Neural cell (in vitro differentiated cells): ENCODE data around the gene ACTN1. TPM values are rescaled to one million over a fixed set of nuclear protein-coding genes. Genes with fewer than 3 reads are reported as not detected.
"Not testable (repeated sequence)": the region's sequence is repeated elsewhere in the genome, so short reads cannot be mapped to it uniquely, and the experiment has no call there.

Experiments used
- H2AFZ ChIP-seq: fragments of 200-600, 300-800 bp; sonication (generic), shearing (Covaris generic); 2 replicates; pipeline ENCODE4 v1.6.0; 2014; ENCODE audit warnings: low read depth, mild to moderate bottlenecking, antibody characterized with exemption, low read length, moderate library complexity
- H3F3A ChIP-seq: fragments of 200-600 bp; shearing (Covaris generic); 2 replicates; pipeline ENCODE4 v1.6.1; 2016; ENCODE audit warnings: mild to moderate bottlenecking, moderate library complexity, mixed read lengths, antibody characterized with exemption, low read length; ENCODE audit not compliant: insufficient read depth, poor library complexity, severe bottlenecking
- H3K27ac ChIP-seq: fragments of 200-600, 300-800 bp; sonication (generic), shearing (Covaris generic); 2 replicates; pipeline ENCODE4 v1.5.1; 2014; ENCODE audit warnings: mild to moderate bottlenecking, low read length, moderate library complexity
- H3K27me3 ChIP-seq: fragments of 300-800, 200-600 bp; sonication (generic), shearing (Covaris generic); 2 replicates; pipeline ENCODE4 v1.6.0; 2014; ENCODE audit warnings: mild to moderate bottlenecking, low read depth, low read length, moderate library complexity; ENCODE audit not compliant: insufficient read depth
- H3K36me3 ChIP-seq: fragments of 300-800, 200-600 bp; sonication (generic), shearing (Covaris generic); 2 replicates; pipeline ENCODE4 v1.5.1; 2014; ENCODE audit warnings: mild to moderate bottlenecking, antibody characterized with exemption, low read length, moderate library complexity; ENCODE audit not compliant: insufficient read depth
- H3K4me2 ChIP-seq: fragments of 300-800, 200-600 bp; sonication (generic), shearing (Covaris generic); 2 replicates; pipeline ENCODE4 v1.6.0; 2014; ENCODE audit warnings: mild to moderate bottlenecking, low read length
- H3K4me3 ChIP-seq: fragments of 300-800, 200-600 bp; sonication (generic), shearing (Covaris generic); 2 replicates; pipeline ENCODE4 v1.5.1; 2014; ENCODE audit warnings: mild to moderate bottlenecking, low read length, moderate library complexity
- H3K79me2 ChIP-seq: fragments of 200-600 bp; shearing (Covaris generic); replicated peaks from 2 replicates; pipeline ENCODE4 v1.6.0; 2014; ENCODE audit warnings: mild to moderate bottlenecking, low read length, moderate library complexity; ENCODE audit not compliant: insufficient read depth
- H3K9ac ChIP-seq: fragments of 300-800, 200-600 bp; sonication (generic), shearing (Covaris generic); 2 replicates; pipeline ENCODE4 v1.6.1; 2016; ENCODE audit warnings: mild to moderate bottlenecking, low read length, mixed read lengths
- H3K9me2 ChIP-seq: fragments of 200-600 bp; shearing (Covaris generic); 2 replicates; pipeline ENCODE4 v1.6.1; 2016; ENCODE audit warnings: mild to moderate bottlenecking, low read length, mixed read lengths; ENCODE audit not compliant: insufficient read depth
- H3K9me3 ChIP-seq: fragments of 200-600, 300-800 bp; sonication (generic), shearing (Covaris generic); 2 replicates; pipeline ENCODE4 v1.6.1; 2016; ENCODE audit warnings: mild to moderate bottlenecking, mixed run types, low read length, moderate library complexity, mixed read lengths
- H4K20me1 ChIP-seq: fragments of 200-600 bp; shearing (Covaris generic); 2 replicates; pipeline ENCODE4 v1.6.1; 2016; ENCODE audit warnings: mild to moderate bottlenecking, mixed run types; ENCODE audit not compliant: insufficient read depth
- EP300 ChIP-seq: fragments of 450-650 bp; conservative IDR thresholded peaks from 2 replicates; pipeline ENCODE4 v1.6.1; 2014; ENCODE audit warnings: antibody characterized with exemption, mild to moderate bottlenecking, moderate library complexity; ENCODE audit not compliant: poor library complexity, severe bottlenecking
- EZH2 ChIP-seq: fragments of 200-600, 300-800 bp; shearing (Covaris generic), sonication (generic); IDR thresholded peaks from 2 replicates; pipeline ENCODE4 v1.6.1; 2014; ENCODE audit warnings: antibody characterized with exemption, low read length, borderline replicate concordance, mild to moderate bottlenecking; ENCODE audit not compliant: insufficient read depth, poor library complexity, severe bottlenecking
- MXI1 ChIP-seq: fragments of 450-650 bp; conservative IDR thresholded peaks from 2 replicates; pipeline ENCODE4 v1.6.1; 2014; ENCODE audit warnings: antibody characterized with exemption, mild to moderate bottlenecking; ENCODE audit not compliant: poor library complexity, severe bottlenecking
- POLR2AphosphoS5 ChIP-seq: IDR thresholded peaks from 2 replicates; pipeline ENCODE4 v1.6.1; 2012
- RAD21 ChIP-seq: fragments of 450-650 bp; conservative IDR thresholded peaks from 2 replicates; pipeline ENCODE4 v1.6.1; 2014; ENCODE audit warnings: antibody characterized with exemption, mild to moderate bottlenecking, moderate library complexity
- SMC3 ChIP-seq: fragments of 450-650 bp; conservative IDR thresholded peaks from 2 replicates; pipeline ENCODE4 v1.6.1; 2014; ENCODE audit warnings: antibody characterized with exemption, mild to moderate bottlenecking, moderate library complexity; ENCODE audit not compliant: poor library complexity
- TAF1 ChIP-seq: IDR thresholded peaks from 2 replicates; pipeline ENCODE4 v1.6.1; 2012; ENCODE audit warnings: low read depth
- polyA plus RNA-seq: library from polyadenylated mRNA; depleted of rRNA; stranded (reverse); fragments of >200 nt; gene quantifications from 2 replicates; pipeline ENCODE4 v1.2.3, GENCODE V29; 2014
- TF ChIP-seq, protein P1 (sequence below): IDR thresholded peaks from 2 replicates; pipeline ENCODE4 v1.6.1; 2012; ENCODE audit warnings: borderline replicate concordance
- TF ChIP-seq, protein P2 (sequence below): fragments of 450-650 bp; IDR thresholded peaks from 2 replicates; pipeline ENCODE4 v1.5.1; 2014; ENCODE audit warnings: antibody characterized with exemption, mild to moderate bottlenecking, moderate library complexity; ENCODE audit not compliant: poor library complexity, severe bottlenecking

Gene ACTN1
- polyA plus RNA-seq, 1 donor from 2014 or later: 10.8 TPM

DNA sequence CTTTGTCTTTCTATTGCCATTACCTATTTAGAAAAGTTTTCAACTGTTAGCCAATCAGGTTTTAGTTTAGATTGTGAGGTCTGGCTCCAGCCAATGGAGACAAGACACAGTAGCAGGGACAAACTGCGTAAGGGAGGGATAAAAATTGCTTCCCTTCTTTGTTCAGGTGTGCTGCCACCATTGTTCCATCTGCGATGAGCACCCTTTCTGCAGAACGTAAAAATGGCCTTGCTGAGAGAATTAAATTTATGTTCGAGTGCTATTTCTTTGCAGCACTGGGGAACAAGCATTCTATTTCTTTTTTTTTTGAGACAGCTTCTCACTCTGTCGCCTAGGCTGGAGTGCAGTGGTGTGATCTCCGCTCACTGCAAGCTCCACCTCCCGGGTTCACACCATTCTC lies 126.6 kb downstream of the ACTN1 start:
- H2AFZ ChIP-seq, H3K36me3 ChIP-seq, H3K79me2 ChIP-seq: not testable (repeated sequence)

DNA sequence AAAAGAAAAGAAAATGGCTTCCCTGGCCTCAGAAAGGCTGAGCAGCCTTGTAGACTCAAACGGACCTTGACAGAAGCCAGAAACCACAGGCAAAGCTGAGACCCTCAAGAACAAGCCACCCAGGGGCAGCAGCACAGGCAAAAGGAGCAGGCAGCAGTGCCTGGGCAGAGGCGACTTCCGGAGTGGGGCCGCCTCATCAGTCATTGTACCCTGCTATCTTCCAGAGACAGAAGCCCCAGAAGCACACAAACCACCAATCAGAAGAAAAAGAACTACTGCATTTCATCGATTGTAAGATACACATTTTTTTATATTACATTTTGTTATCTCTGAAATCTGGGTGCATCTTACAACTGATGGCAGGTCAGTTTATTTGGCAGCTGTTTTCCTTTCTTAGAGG lies 128.0 kb downstream of the ACTN1 start:
- H3K9me3 ChIP-seq: no peaks in the 10 kb centered on the region
- H3K36me3 ChIP-seq: no peaks in the 10 kb centered on the region

More for the DNA sequence above, 126.6 kb downstream of the ACTN1 start:
- H3K27me3 ChIP-seq, H3K9ac ChIP-seq, H3F3A ChIP-seq, H3K4me3 ChIP-seq, H4K20me1 ChIP-seq, H3K9me2 ChIP-seq, H3K9me3 ChIP-seq, H3K4me2 ChIP-seq, H3K27ac ChIP-seq: not testable (repeated sequence)

DNA sequence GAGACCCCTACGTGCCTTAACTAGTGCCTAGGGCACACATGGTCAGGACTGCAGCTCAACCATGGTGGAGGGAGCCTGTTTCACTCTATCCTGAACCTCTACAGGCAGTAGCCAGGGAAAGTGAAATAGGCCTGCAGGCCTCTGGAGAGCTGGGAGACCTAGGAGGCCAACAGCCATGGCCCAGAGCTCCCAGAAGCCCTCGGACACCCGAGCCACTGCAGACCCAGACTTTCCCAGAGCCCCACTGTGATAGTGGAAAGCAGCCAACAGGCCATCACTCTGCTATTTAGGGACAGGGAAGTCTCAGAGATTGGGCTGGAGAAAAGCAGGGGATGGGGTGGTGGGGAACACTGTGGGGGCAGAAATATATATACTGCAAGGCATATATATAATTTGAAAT lies 129.7 kb downstream of the ACTN1 start:
- H3K27ac ChIP-seq: no peak overlapping the region

More for the DNA sequence above, 128.0 kb downstream of the ACTN1 start:
- Histone ChIP-seq H4K20me1 (no peaks in the 10 kb centered on the region), H3K4me2 (no peak overlapping the region), H3F3A (no peaks in the 10 kb centered on the region), H3K9me2 (no peaks in the 10 kb centered on the region), H3K79me2 (no peaks in the 10 kb centered on the region), H3K9ac (no peak overlapping the region), H3K4me3 (no peak overlapping the region), H2AFZ (no peak overlapping the region), H3K27ac (no peak overlapping the region), H3K27me3 (no peaks in the 10 kb centered on the region)
- TF ChIP-seq, protein P1, sequence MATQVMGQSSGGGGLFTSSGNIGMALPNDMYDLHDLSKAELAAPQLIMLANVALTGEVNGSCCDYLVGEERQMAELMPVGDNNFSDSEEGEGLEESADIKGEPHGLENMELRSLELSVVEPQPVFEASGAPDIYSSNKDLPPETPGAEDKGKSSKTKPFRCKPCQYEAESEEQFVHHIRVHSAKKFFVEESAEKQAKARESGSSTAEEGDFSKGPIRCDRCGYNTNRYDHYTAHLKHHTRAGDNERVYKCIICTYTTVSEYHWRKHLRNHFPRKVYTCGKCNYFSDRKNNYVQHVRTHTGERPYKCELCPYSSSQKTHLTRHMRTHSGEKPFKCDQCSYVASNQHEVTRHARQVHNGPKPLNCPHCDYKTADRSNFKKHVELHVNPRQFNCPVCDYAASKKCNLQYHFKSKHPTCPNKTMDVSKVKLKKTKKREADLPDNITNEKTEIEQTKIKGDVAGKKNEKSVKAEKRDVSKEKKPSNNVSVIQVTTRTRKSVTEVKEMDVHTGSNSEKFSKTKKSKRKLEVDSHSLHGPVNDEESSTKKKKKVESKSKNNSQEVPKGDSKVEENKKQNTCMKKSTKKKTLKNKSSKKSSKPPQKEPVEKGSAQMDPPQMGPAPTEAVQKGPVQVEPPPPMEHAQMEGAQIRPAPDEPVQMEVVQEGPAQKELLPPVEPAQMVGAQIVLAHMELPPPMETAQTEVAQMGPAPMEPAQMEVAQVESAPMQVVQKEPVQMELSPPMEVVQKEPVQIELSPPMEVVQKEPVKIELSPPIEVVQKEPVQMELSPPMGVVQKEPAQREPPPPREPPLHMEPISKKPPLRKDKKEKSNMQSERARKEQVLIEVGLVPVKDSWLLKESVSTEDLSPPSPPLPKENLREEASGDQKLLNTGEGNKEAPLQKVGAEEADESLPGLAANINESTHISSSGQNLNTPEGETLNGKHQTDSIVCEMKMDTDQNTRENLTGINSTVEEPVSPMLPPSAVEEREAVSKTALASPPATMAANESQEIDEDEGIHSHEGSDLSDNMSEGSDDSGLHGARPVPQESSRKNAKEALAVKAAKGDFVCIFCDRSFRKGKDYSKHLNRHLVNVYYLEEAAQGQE: no peak
- TF ChIP-seq EP300: no peak

More for the DNA sequence above, 129.7 kb downstream of the ACTN1 start:
- no peak for TF ChIP-seq POLR2AphosphoS5
- no peak for TF ChIP-seq TAF1
- no peak for TF ChIP-seq RAD21
- no peak for TF ChIP-seq EP300
- TF ChIP-seq, protein P1: no peak
- no peak for TF ChIP-seq MXI1
- TF ChIP-seq EZH2: no peak
- TF ChIP-seq SMC3: no peak
- TF ChIP-seq, protein P2, sequence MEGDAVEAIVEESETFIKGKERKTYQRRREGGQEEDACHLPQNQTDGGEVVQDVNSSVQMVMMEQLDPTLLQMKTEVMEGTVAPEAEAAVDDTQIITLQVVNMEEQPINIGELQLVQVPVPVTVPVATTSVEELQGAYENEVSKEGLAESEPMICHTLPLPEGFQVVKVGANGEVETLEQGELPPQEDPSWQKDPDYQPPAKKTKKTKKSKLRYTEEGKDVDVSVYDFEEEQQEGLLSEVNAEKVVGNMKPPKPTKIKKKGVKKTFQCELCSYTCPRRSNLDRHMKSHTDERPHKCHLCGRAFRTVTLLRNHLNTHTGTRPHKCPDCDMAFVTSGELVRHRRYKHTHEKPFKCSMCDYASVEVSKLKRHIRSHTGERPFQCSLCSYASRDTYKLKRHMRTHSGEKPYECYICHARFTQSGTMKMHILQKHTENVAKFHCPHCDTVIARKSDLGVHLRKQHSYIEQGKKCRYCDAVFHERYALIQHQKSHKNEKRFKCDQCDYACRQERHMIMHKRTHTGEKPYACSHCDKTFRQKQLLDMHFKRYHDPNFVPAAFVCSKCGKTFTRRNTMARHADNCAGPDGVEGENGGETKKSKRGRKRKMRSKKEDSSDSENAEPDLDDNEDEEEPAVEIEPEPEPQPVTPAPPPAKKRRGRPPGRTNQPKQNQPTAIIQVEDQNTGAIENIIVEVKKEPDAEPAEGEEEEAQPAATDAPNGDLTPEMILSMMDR: no peak
- Histone ChIP-seq H3K4me2 (no peak overlapping the region), H2AFZ (no peak overlapping the region), H3K27me3 (no peaks in the 10 kb centered on the region), H3K4me3 (no peak overlapping the region), H3K9me2 (no peaks in the 10 kb centered on the region), H3F3A (no peaks in the 10 kb centered on the region), H3K79me2 (no peaks in the 10 kb centered on the region), H3K9me3 (no peaks in the 10 kb centered on the region), H3K9ac (no peak overlapping the region), H4K20me1 (no peaks in the 10 kb centered on the region), H3K36me3 (no peaks in the 10 kb centered on the region)
